Mesothelial cell of epicardium (in vitro differentiated cells): ENCODE measurements around the gene NR6A1. TPM values are rescaled to one million over a fixed set of nuclear protein-coding genes. Genes with fewer than 3 reads are reported as not detected.

Experiments used
- DNase-seq, 2 experiments: peaks; one replicate each; pipeline ENCODE4 v3.0.0; 2021; ENCODE audit warnings: low spot score in 2 of 2; ENCODE audit not compliant: unreplicated experiment in 2 of 2
- H3K27ac Mint-ChIP-seq: 2 replicates; pipeline ENCODE4 v1.8.0; 2021; ENCODE audit warnings: mixed read lengths
- H3K27me3 Mint-ChIP-seq: 2 replicates; pipeline ENCODE4 v1.8.0; 2021; ENCODE audit warnings: low read depth, mixed read lengths
- H3K36me3 Mint-ChIP-seq: 2 replicates; pipeline ENCODE4 v1.8.0; 2021; ENCODE audit warnings: mixed read lengths
- H3K4me1 Mint-ChIP-seq: 2 replicates; pipeline ENCODE4 v1.8.0; 2021; ENCODE audit warnings: mixed read lengths
- H3K4me3 Mint-ChIP-seq: 2 replicates; pipeline ENCODE4 v1.8.0; 2021; ENCODE audit warnings: mild to moderate bottlenecking, moderate library complexity, mixed read lengths
- H3K9me3 Mint-ChIP-seq: 2 replicates; pipeline ENCODE4 v1.8.0; 2021; ENCODE audit warnings: mixed read lengths
- total RNA-seq: library from RNA; stranded (reverse); gene quantifications from 3 replicates; pipeline ENCODE4 v1.2.1, GENCODE V29; 2021
- TF ChIP-seq, protein P1 (sequence below): fragments of 200-600 bp; sonication (generic); IDR thresholded peaks from one replicate; pipeline ENCODE4 v1.5.0; 2021; ENCODE audit warnings: antibody characterized with exemption; ENCODE audit not compliant: unreplicated experiment

The NR6A1 gene
- total RNA-seq, 1 donor from 2014 or later, result 5.9 TPM

DNA sequence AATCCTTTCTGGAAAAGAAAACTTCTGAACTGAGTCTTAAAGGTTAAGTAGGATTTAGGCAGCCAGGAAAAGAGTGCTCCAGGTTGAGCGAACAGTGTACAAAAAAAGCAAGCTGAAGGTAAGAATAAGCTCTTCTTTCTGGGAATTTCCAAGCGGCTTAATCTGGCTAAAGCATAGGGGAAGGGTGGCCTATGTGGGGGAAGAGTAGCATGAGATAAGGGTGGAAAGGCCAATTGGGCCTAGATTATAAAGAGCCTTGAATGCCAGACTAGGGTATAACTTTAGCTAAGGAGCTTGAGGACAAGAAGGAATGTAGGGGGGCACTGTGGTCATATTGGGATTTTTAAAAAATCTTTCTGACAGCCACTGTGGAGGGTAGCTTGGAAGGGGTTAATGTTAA is 226.6 kb downstream of the NR6A1 start:
- Mint-ChIP-seq H3K27me3 (no peaks in the 10 kb centered on the region), H3K36me3 (no peaks in the 10 kb centered on the region), H3K4me3 (no peak overlapping the region), H3K27ac (no peak overlapping the region), H3K9me3 (no peaks in the 10 kb centered on the region), H3K4me1 (peaks cover 2% of the 10 kb centered on the region)
- DNase-seq, result no peak
- TF ChIP-seq, protein P1, sequence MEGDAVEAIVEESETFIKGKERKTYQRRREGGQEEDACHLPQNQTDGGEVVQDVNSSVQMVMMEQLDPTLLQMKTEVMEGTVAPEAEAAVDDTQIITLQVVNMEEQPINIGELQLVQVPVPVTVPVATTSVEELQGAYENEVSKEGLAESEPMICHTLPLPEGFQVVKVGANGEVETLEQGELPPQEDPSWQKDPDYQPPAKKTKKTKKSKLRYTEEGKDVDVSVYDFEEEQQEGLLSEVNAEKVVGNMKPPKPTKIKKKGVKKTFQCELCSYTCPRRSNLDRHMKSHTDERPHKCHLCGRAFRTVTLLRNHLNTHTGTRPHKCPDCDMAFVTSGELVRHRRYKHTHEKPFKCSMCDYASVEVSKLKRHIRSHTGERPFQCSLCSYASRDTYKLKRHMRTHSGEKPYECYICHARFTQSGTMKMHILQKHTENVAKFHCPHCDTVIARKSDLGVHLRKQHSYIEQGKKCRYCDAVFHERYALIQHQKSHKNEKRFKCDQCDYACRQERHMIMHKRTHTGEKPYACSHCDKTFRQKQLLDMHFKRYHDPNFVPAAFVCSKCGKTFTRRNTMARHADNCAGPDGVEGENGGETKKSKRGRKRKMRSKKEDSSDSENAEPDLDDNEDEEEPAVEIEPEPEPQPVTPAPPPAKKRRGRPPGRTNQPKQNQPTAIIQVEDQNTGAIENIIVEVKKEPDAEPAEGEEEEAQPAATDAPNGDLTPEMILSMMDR, result no peak

DNA sequence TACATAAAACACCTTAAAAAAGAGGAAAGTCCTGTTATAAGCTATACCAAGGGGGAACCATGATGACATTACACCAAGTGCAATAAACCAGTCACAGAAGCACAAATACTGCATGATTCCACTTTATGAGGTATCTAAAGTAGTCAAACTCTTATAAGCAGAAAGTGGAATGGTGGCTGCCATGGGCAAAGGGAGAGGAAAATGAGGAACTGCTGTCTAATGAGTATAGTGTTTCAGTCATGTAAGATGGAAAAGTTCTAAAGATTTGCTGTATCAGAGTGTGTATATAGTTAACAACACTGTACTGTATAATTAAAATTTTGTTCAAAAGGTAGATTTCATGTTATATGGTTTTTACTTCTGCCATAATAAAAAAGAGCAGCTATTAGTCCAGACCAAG is 229.3 kb downstream of the NR6A1 start:
- Mint-ChIP-seq H3K27ac (no peak overlapping the region), H3K4me1 (no peaks in the 10 kb centered on the region), H3K4me3 (no peak overlapping the region), H3K9me3 (no peaks in the 10 kb centered on the region), H3K27me3 (no peaks in the 10 kb centered on the region), H3K36me3 (no peaks in the 10 kb centered on the region)
- DNase-seq, result no peak
- TF ChIP-seq, protein P1, result no peak

DNA sequence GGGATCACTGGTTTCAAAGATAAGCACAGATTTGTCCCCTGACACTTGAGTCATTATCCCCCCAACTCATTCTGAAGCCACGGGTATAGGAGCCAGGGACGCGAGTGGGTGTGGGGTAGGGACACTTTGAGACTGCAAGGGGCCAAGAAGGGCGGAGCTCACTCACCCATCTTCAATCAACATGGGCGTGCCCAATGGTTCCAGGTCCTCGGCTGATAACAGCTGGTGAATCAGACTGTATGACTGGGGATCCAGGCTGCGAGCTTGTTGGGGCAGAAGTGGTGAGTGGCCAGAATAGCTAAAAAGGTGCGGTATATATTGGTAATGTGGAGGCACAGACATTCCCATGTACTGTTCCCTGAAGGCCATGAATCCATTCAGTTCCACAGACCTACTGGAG is 233.2 kb downstream of the NR6A1 start:
- TF ChIP-seq, protein P1, result no peak
- no peak overlapping the region for H3K4me3 Mint-ChIP-seq
- H3K4me1 Mint-ChIP-seq, result no peaks in the 10 kb centered on the region
- no peaks in the 10 kb centered on the region for H3K27me3 Mint-ChIP-seq
- H3K9me3 Mint-ChIP-seq, result no peaks in the 10 kb centered on the region
- H3K27ac Mint-ChIP-seq, result no peak overlapping the region
- no peak for DNase-seq
- no peaks in the 10 kb centered on the region for H3K36me3 Mint-ChIP-seq

DNA sequence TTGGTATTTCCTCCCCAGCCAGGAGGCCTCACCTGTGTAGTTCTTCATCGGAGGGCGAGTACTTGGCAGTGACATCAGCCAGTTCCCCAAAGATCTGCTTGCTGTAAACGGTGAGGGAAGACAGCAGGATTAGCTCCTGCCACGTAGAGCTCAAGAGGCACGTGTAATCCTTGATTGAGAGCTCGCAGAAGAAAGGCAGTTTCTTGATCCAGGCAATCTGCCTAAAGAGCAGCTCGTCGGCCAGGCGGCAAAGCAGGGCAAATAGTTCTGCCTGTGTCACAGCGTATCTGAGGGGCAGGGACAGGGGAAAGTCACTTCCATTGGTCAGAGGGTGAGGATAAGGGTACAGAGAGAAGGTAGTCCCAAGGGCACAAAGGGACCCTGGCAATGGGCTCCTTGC is 235.3 kb downstream of the NR6A1 start:
- DNase-seq, result no peak
- no peaks in the 10 kb centered on the region for H3K9me3 Mint-ChIP-seq
- H3K27ac Mint-ChIP-seq, result no peak overlapping the region
- TF ChIP-seq, protein P1, result no peak
- no peaks in the 10 kb centered on the region for H3K27me3 Mint-ChIP-seq
- no peak overlapping the region for H3K4me3 Mint-ChIP-seq
- no peaks in the 10 kb centered on the region for H3K4me1 Mint-ChIP-seq
- no peaks in the 10 kb centered on the region for H3K36me3 Mint-ChIP-seq

DNA sequence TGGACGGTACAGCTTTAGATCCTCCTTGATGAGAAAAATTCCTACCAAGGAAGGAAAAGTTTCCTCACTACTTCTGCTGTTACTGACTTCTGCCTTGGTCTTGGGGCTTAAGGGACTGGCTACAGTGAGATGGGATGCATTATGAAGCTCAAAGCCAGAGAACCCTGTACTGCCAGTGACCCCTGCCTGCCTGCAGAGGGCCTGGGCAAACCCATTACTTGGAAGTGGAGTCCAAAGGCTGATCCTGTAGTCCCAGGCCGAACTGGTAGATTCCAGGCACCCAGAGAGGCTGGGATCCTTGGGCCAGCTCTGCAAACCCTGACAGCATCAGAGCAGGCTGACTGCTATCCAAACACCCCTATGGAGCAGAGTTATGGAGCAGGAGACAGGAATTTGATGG is 238.2 kb downstream of the NR6A1 start:
- Mint-ChIP-seq H3K27me3 (no peaks in the 10 kb centered on the region), H3K36me3 (no peaks in the 10 kb centered on the region), H3K27ac (no peak overlapping the region), H3K4me1 (peaks cover 9% of the 10 kb centered on the region), H3K4me3 (no peak overlapping the region), H3K9me3 (no peaks in the 10 kb centered on the region)
- DNase-seq, result no peak
- TF ChIP-seq, protein P1, result no peak

DNA sequence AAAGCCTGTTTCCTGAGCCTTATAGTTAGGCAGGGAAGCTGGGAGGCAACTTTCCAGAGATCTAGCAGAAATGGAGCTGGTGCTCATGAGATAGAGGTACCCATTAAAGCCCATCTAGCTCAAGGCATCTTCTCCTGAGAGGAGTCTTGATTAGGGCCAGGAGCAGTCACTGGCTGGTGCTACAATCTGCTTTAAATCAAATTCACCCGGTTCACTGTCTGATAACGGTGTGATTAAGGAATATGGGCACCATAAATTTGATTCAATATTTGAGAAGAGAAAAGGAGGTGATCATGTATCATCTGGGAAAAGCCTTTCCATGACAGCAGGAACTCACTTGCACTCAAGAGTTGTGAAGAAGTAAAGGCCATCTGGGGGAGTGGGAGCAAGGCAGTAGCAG is 240.0 kb downstream of the NR6A1 start:
- no peak for DNase-seq
- Mint-ChIP-seq H3K4me3 (no peak overlapping the region), H3K36me3 (no peaks in the 10 kb centered on the region), H3K27me3 (no peaks in the 10 kb centered on the region), H3K4me1 (peaks cover 13% of the 10 kb centered on the region), H3K27ac (no peak overlapping the region), H3K9me3 (no peaks in the 10 kb centered on the region)
- TF ChIP-seq, protein P1, result no peak
